Adrenal gland (tissue), 12 donors: Measurements from ENCODE around the gene FAM234A. TPM values are rescaled to one million over a fixed set of nuclear protein-coding genes. Genes with fewer than 3 reads are reported as not detected.

Experiments used
- DNase-seq, 7 donors: peaks; one replicate each; pipeline ENCODE4 v3.0.0-alpha.2; 2019 to 2020
- H3K27ac ChIP-seq, 5 donors: fragments of 200-600 bp; sonication (generic) in 4 of 5; 1 replicate in 3 of 5; 2 replicates in 2 of 5; pipeline versions ENCODE4 v1.5.1 to v1.8.0; 2016 to 2020; ENCODE audit warnings: mild to moderate bottlenecking in 1 of 5
- H3K27me3 ChIP-seq: fragments of 200-600 bp; 2 replicates; pipeline ENCODE4 v1.8.0; 2021
- H3K36me3 ChIP-seq, 2 donors: fragments of 200-600 bp; replicated peaks in 1 of 2; 1 replicate in 1 of 2; 2 replicates in 1 of 2; pipeline versions ENCODE4 v1.5.1 to v1.8.0; 2018 to 2022
- H3K4me1 ChIP-seq, 2 donors: fragments of 200-600 bp; replicated peaks in 1 of 2; 1 replicate in 1 of 2; 2 replicates in 1 of 2; pipeline versions ENCODE4 v1.5.1 to v1.8.0; 2018 to 2021
- H3K4me3 ChIP-seq, 4 donors: fragments of 200-600 bp; sonication (generic) in 3 of 4; one replicate each; pipeline ENCODE4 v1.5.1; 2016 to 2018
- H3K9me3 ChIP-seq, 3 donors: fragments of 200-600 bp; sonication (generic) in 1 of 3; replicated peaks in 1 of 3; 1 replicate in 2 of 3; 2 replicates in 1 of 3; pipeline versions ENCODE4 v1.5.1 to v1.8.0; 2016 to 2021
- POLR2A ChIP-seq, 2 donors: fragments of 450-650 bp; IDR thresholded peaks; one replicate each; pipeline ENCODE4 v1.6.1; 2017; ENCODE audit warnings: antibody characterized with exemption in 2 of 2, mild to moderate bottlenecking in 2 of 2, moderate library complexity in 1 of 2
- WGBS, 4 donors: extraction: QIAGEN DNeasy Blood & Tissue Kit in 2 of 4; methylation state at CpG; one replicate each; pipeline versions ENCODE4 v1.1.5 to v1.1.7; 2013 to 2017; 5-methylcytosine and 5-hydroxymethylcytosine counted together
- intact Hi-C, 2 donors: fragments of 100-400 bp; cut with DNase I; formaldehyde crosslinking; loops; one replicate each; pipeline versions ENCODE4 v1.14.1 to v1.15.0; 2022 to 2023
- polyA plus RNA-seq, 3 donors: library from polyadenylated mRNA; stranded (reverse); fragments of 200-250 nt in 2 of 3; fragments of 350-450 nt in 1 of 3; fragmentation: Illumina TruSeq in 1 of 3; extraction: RNeasy Lipid Tissue Mini Kit (QIAGEN cat#74804) in 1 of 3; gene quantifications; one replicate each; pipeline ENCODE4 v1.2.3, GENCODE V29; 2013 to 2014
- total RNA-seq, 9 donors: library from RNA; depleted of rRNA in 4 of 9; stranded (reverse); fragments of >200 nt in 4 of 9; fragments of 120-200 nt in 1 of 9; fragmentation: NEBNext Ultra II Directional in 1 of 9; extraction: Animal tissue kit (Norgen Biotek cat#: 25700) in 1 of 9; gene quantifications; one replicate each; pipeline versions ENCODE4 v1.1.0 to v1.2.4, GENCODE V29; 2013 to 2023
- TF ChIP-seq, protein P1 (sequence below), 6 experiments: fragments of 450-650 bp in 4 of 6; fragments of 200-600 bp in 2 of 6; sonication (generic) in 1 of 6; IDR thresholded peaks; 1 replicate in 5 of 6; 2 replicates in 1 of 6; pipeline versions ENCODE4 v1.5.1 to v1.8.0; 2016 to 2021; ENCODE audit warnings: antibody characterized with exemption in 6 of 6, mild to moderate bottlenecking in 2 of 6, moderate library complexity in 1 of 6
- donor health status: healthy with polysubstance abuse.
- donor health status: Bipolar disorder and iron deficiency.
- donor health status: DM: yes; HTN: yes; CAD: no.
- donor health status: DM: no; HTN: no; CAD: no.
- donor health status: DM: no; HTN: no; CAD: no.
- donor health status: DM: yes; HTN: yes; CAD: no.

Gene FAM234A
- total and polyA plus RNA-seq, 12 donors, result 60.2 to 207 (median 97.8) TPM

DNA sequence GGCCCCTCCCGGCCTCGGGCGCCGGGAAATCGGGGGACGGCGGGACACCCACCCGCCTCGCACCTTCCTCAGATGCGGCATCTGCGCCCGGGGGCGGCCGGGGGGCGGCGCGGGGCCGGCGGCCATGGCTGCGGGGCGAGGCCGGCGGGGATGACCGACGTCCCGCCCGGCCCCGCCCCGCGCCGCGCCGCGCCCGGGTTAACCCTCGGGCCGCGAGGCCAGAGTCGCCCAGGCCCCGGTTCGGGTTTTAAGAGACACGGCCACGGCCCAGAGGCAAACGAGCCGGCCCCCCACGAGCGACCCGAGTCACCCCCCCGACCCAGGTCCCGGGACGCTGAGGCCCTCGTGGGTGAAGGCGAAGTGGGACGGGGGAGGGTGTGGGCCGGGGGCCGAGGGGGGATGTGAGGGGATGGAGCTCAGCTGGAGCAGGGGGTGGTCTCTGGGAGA lies 41.2 kb downstream of the FAM234A start, which contains the start of gene RGS11:
TSS of gene RGS11 (minus strand) at position 159 of the 447 bp plus-strand sequence. CDS start at position 126, 33 bp downstream.
- Histone ChIP-seq H3K36me3 (no peaks in the 10 kb centered on the region), H3K4me1 (peaks cover 0 to 8% of the 10 kb centered on the region in 2 donors), H3K27ac (peak within 1 kb of the TSS in 1 of 5 donors; percentile 17), H3K4me3 (peak within 1 kb of the TSS in 1 of 4 donors; percentile 57), H3K27me3 (peaks cover 12% of the 10 kb centered on the region), H3K9me3 (no peaks in the 10 kb centered on the region)
- TF ChIP-seq POLR2A (IDR thresholded peaks at IDR 0.05), result no peak
- TF ChIP-seq, protein P1, sequence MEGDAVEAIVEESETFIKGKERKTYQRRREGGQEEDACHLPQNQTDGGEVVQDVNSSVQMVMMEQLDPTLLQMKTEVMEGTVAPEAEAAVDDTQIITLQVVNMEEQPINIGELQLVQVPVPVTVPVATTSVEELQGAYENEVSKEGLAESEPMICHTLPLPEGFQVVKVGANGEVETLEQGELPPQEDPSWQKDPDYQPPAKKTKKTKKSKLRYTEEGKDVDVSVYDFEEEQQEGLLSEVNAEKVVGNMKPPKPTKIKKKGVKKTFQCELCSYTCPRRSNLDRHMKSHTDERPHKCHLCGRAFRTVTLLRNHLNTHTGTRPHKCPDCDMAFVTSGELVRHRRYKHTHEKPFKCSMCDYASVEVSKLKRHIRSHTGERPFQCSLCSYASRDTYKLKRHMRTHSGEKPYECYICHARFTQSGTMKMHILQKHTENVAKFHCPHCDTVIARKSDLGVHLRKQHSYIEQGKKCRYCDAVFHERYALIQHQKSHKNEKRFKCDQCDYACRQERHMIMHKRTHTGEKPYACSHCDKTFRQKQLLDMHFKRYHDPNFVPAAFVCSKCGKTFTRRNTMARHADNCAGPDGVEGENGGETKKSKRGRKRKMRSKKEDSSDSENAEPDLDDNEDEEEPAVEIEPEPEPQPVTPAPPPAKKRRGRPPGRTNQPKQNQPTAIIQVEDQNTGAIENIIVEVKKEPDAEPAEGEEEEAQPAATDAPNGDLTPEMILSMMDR (IDR thresholded peaks at IDR 0.05), result no peak
- WGBS, 4 donors, result 4 to 15% (median 4%) methylated on average over 13 to 51 of the region's 56 CpGs; no CpG with 5 or more reads in 1 of the 4 donors
- DNase-seq, result no peak
- intact Hi-C loops, result no loop called here

DNA sequence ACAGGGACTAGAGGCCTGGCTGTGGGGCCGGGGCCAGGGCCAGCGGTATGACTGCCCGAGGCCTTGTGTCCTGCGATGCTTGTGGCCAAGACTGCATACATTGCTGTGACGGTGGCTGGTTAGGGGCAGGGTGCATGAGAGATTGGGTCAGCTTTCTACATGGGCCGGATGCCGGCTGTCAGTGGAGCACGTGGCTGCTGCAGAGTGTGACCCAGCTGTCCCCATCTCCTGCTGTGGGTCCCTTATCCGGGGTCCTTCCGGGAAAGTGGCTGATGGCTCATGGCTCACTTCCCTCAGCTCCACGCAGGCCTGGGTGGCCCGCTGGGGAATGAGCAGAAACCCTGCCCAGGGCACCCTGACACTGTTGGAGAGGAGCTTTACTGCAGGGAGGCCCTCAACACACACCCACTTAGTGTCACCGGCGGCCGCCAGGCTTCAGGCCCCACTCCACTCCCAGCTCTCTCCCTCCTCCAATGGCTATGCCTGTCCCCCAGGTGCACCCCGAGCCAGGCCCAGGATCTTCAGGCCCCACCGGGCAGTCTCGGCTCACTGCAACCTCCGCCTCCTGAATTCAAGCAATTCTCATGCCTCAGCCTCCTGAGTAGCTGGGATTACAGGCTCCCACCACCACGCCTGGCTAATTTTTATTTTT lies 41.9 kb downstream of the FAM234A start:
- Histone ChIP-seq H3K27me3 (peaks cover 19% of the 10 kb centered on the region), H3K4me1 (peaks cover 0 to 10% of the 10 kb centered on the region in 2 donors), H3K4me3 (no peak overlapping the region), H3K27ac (peak overlapping the region in 1 of 5 donors; percentile 17), H3K36me3 (no peaks in the 10 kb centered on the region), H3K9me3 (no peaks in the 10 kb centered on the region)
- WGBS, 4 donors, result 68 to 87% (median 86%) methylated on average over 12 to 20 of the region's 20 CpGs
- DNase-seq, result no peak
- intact Hi-C loops, result no loop called here
- TF ChIP-seq POLR2A (IDR thresholded peaks at IDR 0.05), result no peak
- TF ChIP-seq, protein P1 (IDR thresholded peaks at IDR 0.05), result no peak

DNA sequence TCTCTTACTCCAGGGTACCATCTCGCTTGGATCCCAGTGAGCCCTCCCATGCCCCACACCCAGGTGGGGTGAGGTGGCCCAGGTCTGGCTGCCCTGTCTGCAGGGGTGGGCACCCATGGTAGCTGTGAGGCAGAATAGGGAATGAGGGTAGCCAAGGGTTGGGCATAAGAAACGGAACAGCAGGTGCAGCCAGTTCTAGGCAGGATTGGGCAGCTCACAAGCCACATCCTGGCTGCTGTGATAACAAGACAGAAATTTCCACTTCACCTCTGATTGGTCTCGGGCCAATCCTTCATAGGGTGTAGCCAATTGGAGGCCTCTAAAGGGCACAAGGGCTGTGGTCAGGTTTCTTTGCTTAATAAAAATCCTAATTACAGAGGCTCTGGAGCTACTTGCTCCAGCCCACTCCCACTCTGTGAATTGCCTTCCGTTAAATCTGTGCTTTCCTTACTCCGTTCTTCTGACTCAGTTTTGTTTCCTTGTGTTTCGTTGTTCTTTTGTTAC lies 44.3 kb downstream of the FAM234A start:
- H3K4me3 ChIP-seq, result no peak overlapping the region
- WGBS, 4 donors, result 66 to 73% (median 68%) methylated on average over 5 to 6 of the region's 6 CpGs
- intact Hi-C loops, result no loop called here
- DNase-seq, result peak in 2 of 7 donors; percentile 43 to 45
- H3K27ac ChIP-seq, result no peak overlapping the region
- TF ChIP-seq, protein P1 (IDR thresholded peaks at IDR 0.05), result no peak
- TF ChIP-seq POLR2A (IDR thresholded peaks at IDR 0.05), result no peak
- H3K4me1 ChIP-seq, result peaks cover 0 to 10% of the 10 kb centered on the region in 2 donors
- H3K9me3 ChIP-seq, result no peaks in the 10 kb centered on the region
- H3K27me3 ChIP-seq, result peaks cover 20% of the 10 kb centered on the region
- H3K36me3 ChIP-seq, result no peaks in the 10 kb centered on the region

DNA sequence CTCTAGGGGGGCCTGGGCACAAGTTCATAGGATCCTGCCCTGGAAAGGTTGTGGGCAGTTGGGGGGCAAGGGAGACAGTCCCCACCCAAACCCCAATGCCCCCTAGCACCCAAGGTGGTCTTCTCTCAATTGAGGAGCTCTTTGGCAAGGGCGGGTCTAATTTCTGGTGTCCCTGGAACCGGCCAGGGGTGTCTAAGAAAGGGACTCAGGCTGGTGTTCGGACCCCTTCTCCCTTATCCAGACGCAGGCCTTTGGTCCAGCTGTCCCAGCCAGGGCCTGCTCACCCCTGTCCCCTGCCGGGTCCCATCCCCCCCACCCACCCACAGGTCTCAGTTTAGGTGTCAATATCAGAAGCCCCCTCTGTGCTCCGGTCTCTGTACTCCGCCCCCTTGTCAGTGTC lies 44.9 kb downstream of the FAM234A start:
- no peak for TF ChIP-seq POLR2A (IDR thresholded peaks at IDR 0.05)
- TF ChIP-seq, protein P1 (IDR thresholded peaks at IDR 0.05), result no peak
- WGBS, 4 donors, result 69 to 83% (median 81%) methylated on average over 1 to 7 of the region's 7 CpGs
- Histone ChIP-seq H3K4me1 (peaks cover 0 to 10% of the 10 kb centered on the region in 2 donors), H3K36me3 (no peaks in the 10 kb centered on the region), H3K4me3 (no peak overlapping the region), H3K27me3 (peaks cover 20% of the 10 kb centered on the region), H3K9me3 (no peaks in the 10 kb centered on the region), H3K27ac (no peak overlapping the region)
- DNase-seq, result no peak
- intact Hi-C loops, result no loop called here
